ENCODE data around the gene DISC1.

Gene DISC1

GRCh38 chr1:231821281-231821680 lies 194.7 kb downstream of the DISC1 start:
- TF ChIP-seq REST (IDR thresholded peaks at IDR 0.05; ENCODE audit: insufficient replicate concordance, low read depth) (no peak), GABPA (IDR thresholded peaks at IDR 0.05; ENCODE audit: low read depth) (no peak), CTCF (IDR thresholded peaks at IDR 0.05; ENCODE audit: insufficient read depth, low read length) (no peak), SPI1 (IDR thresholded peaks at IDR 0.05; ENCODE audit: borderline replicate concordance, low read depth) (no peak), POLR2AphosphoS5 (IDR thresholded peaks at IDR 0.05; ENCODE audit: low read depth) (no peak)
- Histone ChIP-seq H3K4me3 (replicated peaks; ENCODE audit: insufficient read depth, low read length) (no peak overlapping the region), H3K27me3 (ENCODE audit: insufficient read depth, poor library complexity, severe bottlenecking) (no peaks in the 10 kb centered on the region), H3K27ac (replicated peaks) (no peak overlapping the region)
- DNase-seq (ENCODE audit: low read depth in 1 of 2, low spot score in 1 of 2) = no peak

- TF ChIP-seq CTCF (IDR thresholded peaks at IDR 0.05; ENCODE audit: insufficient read depth, low read length) (no peak), SPI1 (IDR thresholded peaks at IDR 0.05; ENCODE audit: borderline replicate concordance, low read depth) (no peak), GABPA (IDR thresholded peaks at IDR 0.05; ENCODE audit: low read depth) (no peak), POLR2AphosphoS5 (IDR thresholded peaks at IDR 0.05; ENCODE audit: low read depth) (no peak), REST (IDR thresholded peaks at IDR 0.05; ENCODE audit: insufficient replicate concordance, low read depth) (no peak)
- Histone ChIP-seq H3K4me3 (replicated peaks; ENCODE audit: insufficient read depth, low read length) (no peak overlapping the region), H3K27ac (replicated peaks) (no peak overlapping the region), H3K27me3 (ENCODE audit: insufficient read depth, poor library complexity, severe bottlenecking) (no peaks in the 10 kb centered on the region)
- DNase-seq (ENCODE audit: low read depth in 1 of 2, low spot score in 1 of 2) = no peak
Measured at GRCh38 chr1:231822041-231822440, 195.5 kb downstream of the DISC1 start.

- Histone ChIP-seq H3K27me3 (ENCODE audit: insufficient read depth, poor library complexity, severe bottlenecking) (no peaks in the 10 kb centered on the region), H3K27ac (replicated peaks) (no peak overlapping the region), H3K4me3 (replicated peaks; ENCODE audit: insufficient read depth, low read length) (no peak overlapping the region)
- TF ChIP-seq REST (IDR thresholded peaks at IDR 0.05; ENCODE audit: insufficient replicate concordance, low read depth) = no peak
- TF ChIP-seq CTCF (IDR thresholded peaks at IDR 0.05; ENCODE audit: insufficient read depth, low read length) = no peak
- no peak for TF ChIP-seq GABPA (IDR thresholded peaks at IDR 0.05; ENCODE audit: low read depth)
- no peak for TF ChIP-seq SPI1 (IDR thresholded peaks at IDR 0.05; ENCODE audit: borderline replicate concordance, low read depth)
- TF ChIP-seq POLR2AphosphoS5 (IDR thresholded peaks at IDR 0.05; ENCODE audit: low read depth) = no peak
- DNase-seq (ENCODE audit: low read depth in 1 of 2, low spot score in 1 of 2) = no peak
Measured at GRCh38 chr1:231826566-231826965, 200.0 kb downstream of the DISC1 start.

All from HL-60 (cell line).